Stimulated activated CD4-positive, alpha-beta T cell treated with anti-CD3 and anti-CD28 coated beads, TNF-alpha, amount 100 ng/mL, for 24 hours (primary cell): ENCODE data around the gene LILRB3.

Source experiments
- DNase-seq, 3 experiments: peaks; one replicate each; pipeline ENCODE4 v3.0.0-alpha.2; 2020; ENCODE audit warnings: low read depth in 3 of 3

Gene LILRB3

GRCh38 chr19:54168174-54168917 lies 54.5 kb downstream of the LILRB3 start:
- DNase-seq: peak; percentile 80 to 92 (median 83)
